Testis (tissue), 3 donors: ENCODE results near the gene SART3. TPM values are rescaled to one million over a fixed set of nuclear protein-coding genes. Genes with fewer than 3 reads are reported as not detected.

Experiments used
- DNase-seq: peaks from one replicate; pipeline ENCODE4 v3.0.0-alpha.2; 2019
- H3K27ac ChIP-seq, 2 donors: fragments of 200-600 bp; sonication (generic); one replicate each; pipeline ENCODE4 v1.5.1; 2019
- H3K27me3 ChIP-seq: fragments of 200-600 bp; sonication (generic); one replicate; pipeline ENCODE4 v1.5.1; 2019
- H3K36me3 ChIP-seq: fragments of 200-600 bp; sonication (generic); one replicate; pipeline ENCODE4 v1.5.1; 2017; ENCODE audit warnings: low read depth; ENCODE audit errors: missing control alignments
- H3K4me1 ChIP-seq: fragments of 200-600 bp; sonication (generic); one replicate; pipeline ENCODE4 v1.5.1; 2019
- H3K4me3 ChIP-seq, 2 donors: fragments of 200-600 bp; sonication (generic); one replicate each; pipeline ENCODE4 v1.5.1; 2017 to 2019
- H3K9me3 ChIP-seq: fragments of 200-600 bp; sonication (generic); one replicate; pipeline ENCODE4 v1.5.1; 2017
- POLR2A ChIP-seq: fragments of 450-650 bp; IDR thresholded peaks from one replicate; pipeline ENCODE4 v1.6.1; 2017; ENCODE audit warnings: antibody characterized with exemption, mild to moderate bottlenecking, moderate library complexity
- WGBS, 2 donors: methylation state at CpG; one replicate each; pipeline ENCODE4 v1.1.5; 2018; 5-methylcytosine and 5-hydroxymethylcytosine counted together
- intact Hi-C: fragments of 100-400 bp; cut with DNase I; formaldehyde crosslinking; loops from one replicate; pipeline ENCODE4 v1.15.1; 2023; ENCODE audit warnings: low total_unique reads
- polyA plus RNA-seq: library from polyadenylated mRNA; stranded (reverse); fragments of 350-450 nt; fragmentation: Illumina TruSeq; extraction: RNeasy Lipid Tissue Mini Kit (QIAGEN cat#74804); gene quantifications from one replicate; pipeline ENCODE4 v1.2.3, GENCODE V29; 2014; ENCODE audit warnings: low read depth, low replicate concordance; ENCODE audit not compliant: insufficient read depth
- total RNA-seq, 2 donors: library from RNA; depleted of rRNA; stranded (reverse); fragments of >200 nt; gene quantifications; one replicate each; pipeline ENCODE4 v1.2.3, GENCODE V29; 2016
- TF ChIP-seq, protein P1 (sequence below), 3 experiments: fragments of 450-650 bp in 2 of 3; fragments of 200-600 bp in 1 of 3; sonication (generic) in 1 of 3; IDR thresholded peaks; one replicate each; pipeline ENCODE4 v1.5.1; 2016 to 2019; ENCODE audit warnings: antibody characterized with exemption in 3 of 3, mild to moderate bottlenecking in 2 of 3, moderate library complexity in 1 of 3

Gene SART3
- total and polyA plus RNA-seq, 3 donors from 2014 or later: 48.6 to 116 (median 115) TPM

DNA sequence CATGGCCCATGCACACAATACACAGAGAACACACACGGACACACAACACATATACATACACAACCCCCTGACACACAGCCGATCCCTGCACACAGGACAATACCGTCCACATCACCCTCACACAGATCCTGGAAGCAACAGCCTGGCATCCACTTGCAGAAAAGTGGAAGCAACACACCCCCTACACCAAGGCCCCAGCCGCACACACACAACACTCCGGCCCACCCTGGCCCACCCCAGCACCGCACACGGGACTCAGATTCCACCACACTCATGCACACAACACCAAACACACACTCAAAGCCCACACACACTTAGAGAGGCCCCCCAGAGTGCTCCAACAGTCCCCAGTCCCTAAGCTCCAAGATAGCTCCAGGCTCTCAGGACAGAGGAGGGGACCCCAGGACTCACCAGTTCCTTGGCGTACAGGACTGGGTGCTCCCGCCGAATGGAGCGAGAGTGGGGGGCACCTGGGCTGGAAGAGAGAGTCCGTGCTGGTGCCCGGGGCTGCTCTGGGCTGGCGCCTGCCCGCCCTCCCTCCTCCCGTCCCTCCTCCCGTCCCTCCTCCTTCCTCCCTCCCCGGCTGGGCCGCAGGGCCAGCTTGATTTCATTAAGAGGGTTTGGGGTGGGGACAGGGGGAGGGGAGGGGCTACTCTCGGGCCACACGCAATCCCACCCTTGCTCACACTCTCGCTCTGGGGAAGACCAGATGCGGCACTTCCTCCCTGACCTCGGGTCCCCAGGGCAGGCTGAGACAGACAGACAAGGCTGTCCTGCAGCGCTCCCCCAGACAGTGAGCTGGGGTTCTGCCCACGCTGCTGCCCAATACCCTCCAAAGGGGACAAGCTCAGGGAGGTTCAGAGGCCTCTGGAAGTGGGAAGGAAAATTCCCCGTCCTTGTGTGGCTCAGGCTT lies 36.8 kb upstream of the SART3 start, which contains the start of gene TMEM119:
TMEM119 (minus strand) TSS at position 526 of the 913 bp plus-strand sequence. CDS start 5,701 bp downstream, outside the sequence.
- DNase-seq: no peak
- no peaks in the 10 kb centered on the region for H3K27me3 ChIP-seq
- intact Hi-C loops: no loop called here
- 46 to 90% methylated on average over 2 to 26 of the region's 27 CpGs for WGBS, 2 donors
- H3K4me3 ChIP-seq: peak within 1 kb of the TSS; percentile 13 to 21
- peak within 1 kb of the TSS; percentile 19 to 50 for H3K27ac ChIP-seq
- no peaks in the 10 kb centered on the region for H3K36me3 ChIP-seq
- TF ChIP-seq POLR2A: no peak
- TF ChIP-seq, protein P1, sequence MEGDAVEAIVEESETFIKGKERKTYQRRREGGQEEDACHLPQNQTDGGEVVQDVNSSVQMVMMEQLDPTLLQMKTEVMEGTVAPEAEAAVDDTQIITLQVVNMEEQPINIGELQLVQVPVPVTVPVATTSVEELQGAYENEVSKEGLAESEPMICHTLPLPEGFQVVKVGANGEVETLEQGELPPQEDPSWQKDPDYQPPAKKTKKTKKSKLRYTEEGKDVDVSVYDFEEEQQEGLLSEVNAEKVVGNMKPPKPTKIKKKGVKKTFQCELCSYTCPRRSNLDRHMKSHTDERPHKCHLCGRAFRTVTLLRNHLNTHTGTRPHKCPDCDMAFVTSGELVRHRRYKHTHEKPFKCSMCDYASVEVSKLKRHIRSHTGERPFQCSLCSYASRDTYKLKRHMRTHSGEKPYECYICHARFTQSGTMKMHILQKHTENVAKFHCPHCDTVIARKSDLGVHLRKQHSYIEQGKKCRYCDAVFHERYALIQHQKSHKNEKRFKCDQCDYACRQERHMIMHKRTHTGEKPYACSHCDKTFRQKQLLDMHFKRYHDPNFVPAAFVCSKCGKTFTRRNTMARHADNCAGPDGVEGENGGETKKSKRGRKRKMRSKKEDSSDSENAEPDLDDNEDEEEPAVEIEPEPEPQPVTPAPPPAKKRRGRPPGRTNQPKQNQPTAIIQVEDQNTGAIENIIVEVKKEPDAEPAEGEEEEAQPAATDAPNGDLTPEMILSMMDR (IDR thresholded peaks at IDR 0.05): no peak
- no peaks in the 10 kb centered on the region for H3K9me3 ChIP-seq
- H3K4me1 ChIP-seq: no peaks in the 10 kb centered on the region

DNA sequence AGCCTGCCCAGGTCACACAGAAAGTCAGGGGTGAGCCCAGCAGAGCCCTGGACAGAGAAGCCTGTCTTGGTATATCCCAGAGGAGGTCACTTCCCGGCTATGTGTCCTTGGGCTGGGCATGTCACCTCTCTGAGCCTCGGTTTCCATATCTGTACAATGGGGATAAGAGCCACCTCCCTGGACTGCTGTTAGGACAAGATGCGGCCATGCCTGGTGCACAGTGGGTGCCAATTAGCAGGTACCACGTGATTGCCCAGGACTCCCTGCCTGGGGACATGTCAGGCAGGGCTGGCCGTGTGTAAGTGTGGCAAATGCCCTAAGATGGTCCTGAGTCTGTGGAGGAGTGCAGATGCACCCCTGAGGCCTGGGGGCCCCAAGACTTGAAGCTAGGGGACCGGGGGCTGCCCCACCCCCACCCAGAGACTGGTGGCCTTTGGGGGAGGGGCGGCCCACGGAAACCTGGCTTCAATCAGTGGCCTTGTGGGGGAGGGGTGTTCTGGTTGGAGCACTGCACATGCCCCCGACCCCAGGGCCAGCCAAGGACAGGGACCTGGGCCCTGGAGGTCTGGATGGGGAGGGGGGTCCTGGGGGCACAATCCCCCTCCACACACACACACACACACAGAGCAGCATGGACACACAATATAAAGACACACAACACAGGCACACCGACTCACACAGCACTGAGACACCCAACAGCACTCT lies 36.0 kb upstream of the SART3 start:
- Histone ChIP-seq H3K36me3 (no peaks in the 10 kb centered on the region), H3K4me1 (no peaks in the 10 kb centered on the region), H3K9me3 (no peaks in the 10 kb centered on the region), H3K27me3 (no peaks in the 10 kb centered on the region), H3K27ac (peak overlapping the region in 1 of 2 donors; percentile 0), H3K4me3 (peak overlapping the region in 1 of 2 donors; percentile 21)
- 62 to 74% methylated on average over 3 to 10 of the region's 10 CpGs for WGBS, 2 donors
- intact Hi-C loops: no loop called here
- TF ChIP-seq, protein P1 (IDR thresholded peaks at IDR 0.05): no peak
- TF ChIP-seq POLR2A: no peak
- DNase-seq: no peak

DNA sequence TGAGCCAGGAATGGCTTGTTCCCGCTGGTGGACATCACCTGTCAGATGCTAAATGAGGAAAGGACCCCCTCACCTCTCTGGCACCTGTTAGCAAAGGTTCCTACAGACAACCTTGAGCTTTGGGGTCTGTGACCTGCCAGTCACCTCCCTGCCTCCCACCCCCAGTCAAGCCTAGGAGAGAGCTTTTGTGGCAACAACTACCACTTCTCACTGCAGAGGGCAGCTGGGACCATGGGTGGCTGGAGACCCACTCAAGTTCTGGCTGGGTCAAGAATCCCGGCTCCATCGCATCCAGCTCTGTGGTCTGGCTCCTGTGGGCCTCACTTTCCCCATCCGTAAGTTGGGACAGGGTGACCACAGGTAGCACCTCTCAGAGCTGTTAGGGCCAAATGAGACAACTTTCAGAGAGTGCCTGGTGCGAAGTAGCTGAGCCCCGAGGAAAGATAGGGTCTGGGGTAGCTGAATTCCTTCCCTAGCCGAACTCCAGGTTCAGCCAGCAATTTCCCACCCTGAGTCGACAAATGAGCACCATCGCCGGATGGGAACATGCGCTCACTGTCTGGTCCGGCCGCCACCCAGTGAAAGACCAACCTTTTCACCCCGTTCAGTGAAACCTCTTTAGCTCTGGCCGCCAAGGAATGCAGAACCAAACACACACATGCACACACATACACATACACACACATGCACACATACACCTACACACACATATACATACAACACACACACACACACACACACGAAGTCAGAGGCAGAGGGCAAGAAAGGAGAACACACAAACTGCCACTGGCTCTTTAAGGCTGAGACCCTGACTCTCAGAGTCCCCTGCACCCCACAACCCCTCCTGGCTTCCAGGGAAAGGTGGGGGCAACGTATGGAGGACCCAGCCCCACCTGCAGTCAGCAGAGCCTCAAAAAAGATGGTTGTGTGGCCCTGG lies 35.0 kb upstream of the SART3 start:
- no peak for DNase-seq
- peak overlapping the region; percentile 0 to 56 for H3K27ac ChIP-seq
- no peaks in the 10 kb centered on the region for H3K27me3 ChIP-seq
- H3K36me3 ChIP-seq: no peaks in the 10 kb centered on the region
- intact Hi-C loops: no loop called here
- TF ChIP-seq, protein P1 (IDR thresholded peaks at IDR 0.05): no peak
- TF ChIP-seq POLR2A: no peak
- H3K9me3 ChIP-seq: no peaks in the 10 kb centered on the region
- no peak overlapping the region for H3K4me3 ChIP-seq
- WGBS, 2 donors: 66 to 80% methylated on average over 17 of the region's 17 CpGs
- no peaks in the 10 kb centered on the region for H3K4me1 ChIP-seq

DNA sequence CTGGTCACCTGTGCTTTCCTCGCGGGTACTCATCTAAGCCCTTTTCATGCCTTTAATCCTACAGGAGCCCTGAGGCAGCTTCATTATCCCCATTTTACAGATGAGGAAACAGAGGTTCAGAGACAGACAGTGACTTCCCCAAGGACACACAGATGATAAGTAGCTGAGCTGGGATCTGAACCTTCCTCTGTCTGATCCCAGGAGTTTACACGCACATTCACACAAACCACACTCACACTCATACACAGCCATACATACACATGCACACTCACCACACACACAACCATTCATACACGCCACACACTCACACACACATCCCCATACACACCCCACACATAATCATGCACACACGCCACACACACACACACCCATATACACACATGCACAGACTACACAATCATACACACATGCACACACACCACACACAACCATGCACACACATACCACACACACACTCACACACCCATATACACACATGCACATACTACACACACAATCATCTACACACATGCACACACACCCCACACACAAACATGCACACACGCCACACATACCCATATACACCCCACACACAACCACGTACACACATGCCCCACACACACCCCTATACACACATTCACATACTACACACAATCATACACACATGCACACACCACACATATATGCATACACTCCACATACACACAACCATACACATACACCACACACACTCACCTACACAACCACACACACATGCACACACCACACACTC lies 34.2 kb upstream of the SART3 start:
- Histone ChIP-seq H3K36me3 (no peaks in the 10 kb centered on the region), H3K4me1 (no peaks in the 10 kb centered on the region), H3K9me3 (no peaks in the 10 kb centered on the region), H3K27me3 (no peaks in the 10 kb centered on the region), H3K4me3 (no peak overlapping the region), H3K27ac (no peak overlapping the region)
- 88 to 92% methylated on average over 7 of the region's 7 CpGs for WGBS, 2 donors
- intact Hi-C loops: no loop called here
- TF ChIP-seq, protein P1 (IDR thresholded peaks at IDR 0.05): no peak
- no peak for TF ChIP-seq POLR2A
- DNase-seq: no peak
